ENCODE results near the gene GRM7.

DNA sequence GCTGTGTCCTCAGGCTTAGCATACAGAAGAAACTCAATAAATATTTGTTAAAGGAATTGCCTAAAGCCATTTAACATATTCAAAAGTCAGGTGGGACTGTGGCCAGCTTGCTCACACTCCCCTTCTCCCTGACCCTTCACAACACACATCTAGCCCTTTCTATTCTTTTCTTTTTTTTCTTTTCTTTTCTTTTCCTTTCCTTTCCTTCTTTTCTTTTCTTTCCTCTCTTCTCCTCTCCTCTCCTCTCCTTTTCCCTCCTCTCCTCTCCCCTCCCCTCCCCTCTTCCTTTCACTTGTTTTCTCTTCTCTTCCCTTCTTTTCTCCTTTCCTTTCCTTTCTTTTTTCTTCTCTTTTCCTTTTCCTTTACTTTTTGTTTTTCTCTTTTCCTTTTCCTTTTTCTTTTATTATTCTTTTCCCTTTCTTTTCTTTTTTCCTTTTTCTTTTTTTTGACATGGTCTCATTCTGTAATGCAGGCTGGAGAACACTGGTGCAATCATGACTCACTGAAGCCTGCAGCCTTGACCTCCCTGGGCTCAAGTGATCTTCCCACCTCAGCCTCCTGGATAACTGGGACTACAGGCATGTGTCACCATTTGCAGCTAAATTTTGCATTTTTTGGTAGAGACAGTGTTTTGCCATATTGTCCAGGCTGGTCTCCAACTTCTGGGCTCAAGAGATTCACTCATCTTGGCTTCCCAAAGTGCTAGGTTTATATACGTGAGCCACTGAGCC, 377.8 kb downstream of the GRM7 start:
- no peak for TF ChIP-seq EZH2phosphoT487 (IDR thresholded peaks at IDR 0.05; ENCODE audit: borderline replicate concordance, low read length)
- TF ChIP-seq, protein P1, sequence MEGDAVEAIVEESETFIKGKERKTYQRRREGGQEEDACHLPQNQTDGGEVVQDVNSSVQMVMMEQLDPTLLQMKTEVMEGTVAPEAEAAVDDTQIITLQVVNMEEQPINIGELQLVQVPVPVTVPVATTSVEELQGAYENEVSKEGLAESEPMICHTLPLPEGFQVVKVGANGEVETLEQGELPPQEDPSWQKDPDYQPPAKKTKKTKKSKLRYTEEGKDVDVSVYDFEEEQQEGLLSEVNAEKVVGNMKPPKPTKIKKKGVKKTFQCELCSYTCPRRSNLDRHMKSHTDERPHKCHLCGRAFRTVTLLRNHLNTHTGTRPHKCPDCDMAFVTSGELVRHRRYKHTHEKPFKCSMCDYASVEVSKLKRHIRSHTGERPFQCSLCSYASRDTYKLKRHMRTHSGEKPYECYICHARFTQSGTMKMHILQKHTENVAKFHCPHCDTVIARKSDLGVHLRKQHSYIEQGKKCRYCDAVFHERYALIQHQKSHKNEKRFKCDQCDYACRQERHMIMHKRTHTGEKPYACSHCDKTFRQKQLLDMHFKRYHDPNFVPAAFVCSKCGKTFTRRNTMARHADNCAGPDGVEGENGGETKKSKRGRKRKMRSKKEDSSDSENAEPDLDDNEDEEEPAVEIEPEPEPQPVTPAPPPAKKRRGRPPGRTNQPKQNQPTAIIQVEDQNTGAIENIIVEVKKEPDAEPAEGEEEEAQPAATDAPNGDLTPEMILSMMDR (conservative IDR thresholded peaks at IDR 0.05; ENCODE audit: low read depth, low read length) = no peak
- TF ChIP-seq EZH2 (IDR thresholded peaks at IDR 0.05; ENCODE audit: low read length, unreplicated experiment) = no peak

All from PC-3 (cell line).